ENCODE results near the gene LDLRAD3.
"Not testable (repeated sequence)": the region's sequence is repeated elsewhere in the genome, so short reads cannot be mapped to it uniquely, and the experiment has no call there.

The LDLRAD3 gene

GRCh38 chr11:35909511-35910265 is 34.2 kb upstream of the LDLRAD3 start:
- Histone ChIP-seq H4K20me1 (ENCODE audit: insufficient read depth, low read length) (no peaks in the 10 kb centered on the region), H3K36me3 (replicated peaks; ENCODE audit: low read depth, low read length) (no peaks in the 10 kb centered on the region), H2AFZ (ENCODE audit: low read depth, low read length) (no peak overlapping the region), H3K79me2 (ENCODE audit: low read length) (no peaks in the 10 kb centered on the region), H3K27me3 (ENCODE audit: low read depth, low read length) (peaks cover 6% of the 10 kb centered on the region; the same call in 1 of the 2 replicates), H3K4me3 (ENCODE audit: low read length) (no peak overlapping the region), H3K9me3 (ENCODE audit: insufficient read depth, low read length) (no peaks in the 10 kb centered on the region), H3K4me1 (ENCODE audit: low read length) (peaks cover 16% of the 10 kb centered on the region), H3K9ac (ENCODE audit: low read length) (no peak overlapping the region), H3K4me2 (ENCODE audit: low read length) (no peak overlapping the region), H3K27ac (ENCODE audit: low read length) (no peak overlapping the region)
- TF ChIP-seq EZH2phosphoT487 (IDR thresholded peaks at IDR 0.05; ENCODE audit: low read depth) (no peak), CTCF (IDR thresholded peaks at IDR 0.05; ENCODE audit: low read depth, low read length) (no peak)

GRCh38 chr11:35911013-35911412 is 32.8 kb upstream of the LDLRAD3 start:
- no peaks in the 10 kb centered on the region for H3K36me3 ChIP-seq (replicated peaks; ENCODE audit: low read depth, low read length)
- no peak overlapping the region for H3K4me3 ChIP-seq (ENCODE audit: low read length)
- H2AFZ ChIP-seq (ENCODE audit: low read depth, low read length): no peak overlapping the region
- H3K79me2 ChIP-seq (ENCODE audit: low read length): no peaks in the 10 kb centered on the region
- no peak overlapping the region for H3K27ac ChIP-seq (ENCODE audit: low read length)
- TF ChIP-seq EZH2phosphoT487 (IDR thresholded peaks at IDR 0.05; ENCODE audit: low read depth) (no peak), CTCF (IDR thresholded peaks at IDR 0.05; ENCODE audit: low read depth, low read length) (no peak)
- H3K4me2 ChIP-seq (ENCODE audit: low read length): no peak overlapping the region
- H3K27me3 ChIP-seq (ENCODE audit: low read depth, low read length): peaks cover 6% of the 10 kb centered on the region; the same call in 1 of the 2 replicates
- no peaks in the 10 kb centered on the region for H3K9me3 ChIP-seq (ENCODE audit: insufficient read depth, low read length)
- peaks cover 17% of the 10 kb centered on the region for H3K4me1 ChIP-seq (ENCODE audit: low read length)
- H4K20me1 ChIP-seq (ENCODE audit: insufficient read depth, low read length): no peaks in the 10 kb centered on the region
- no peak overlapping the region for H3K9ac ChIP-seq (ENCODE audit: low read length)

GRCh38 chr11:35911616-35912165 is 32.2 kb upstream of the LDLRAD3 start:
- Histone ChIP-seq H3K79me2 (ENCODE audit: low read length) (no peaks in the 10 kb centered on the region), H3K36me3 (replicated peaks; ENCODE audit: low read depth, low read length) (no peaks in the 10 kb centered on the region), H3K4me3 (ENCODE audit: low read length) (no peak overlapping the region), H3K9ac (ENCODE audit: low read length) (no peak overlapping the region), H4K20me1 (ENCODE audit: insufficient read depth, low read length) (no peaks in the 10 kb centered on the region), H3K4me1 (ENCODE audit: low read length) (peaks cover 21% of the 10 kb centered on the region), H2AFZ (ENCODE audit: low read depth, low read length) (no peak overlapping the region), H3K9me3 (ENCODE audit: insufficient read depth, low read length) (no peaks in the 10 kb centered on the region), H3K27ac (ENCODE audit: low read length) (no peak overlapping the region), H3K4me2 (ENCODE audit: low read length) (no peak overlapping the region), H3K27me3 (ENCODE audit: low read depth, low read length) (peaks cover 6% of the 10 kb centered on the region; the same call in 1 of the 2 replicates)
- TF ChIP-seq EZH2phosphoT487 (IDR thresholded peaks at IDR 0.05; ENCODE audit: low read depth): no peak
- no peak for TF ChIP-seq CTCF (IDR thresholded peaks at IDR 0.05; ENCODE audit: low read depth, low read length)

- peaks cover 22% of the 10 kb centered on the region for H3K4me1 ChIP-seq (ENCODE audit: low read length)
- H3K9me3 ChIP-seq (ENCODE audit: insufficient read depth, low read length); H3K27ac ChIP-seq (ENCODE audit: low read length): not testable (repeated sequence)
Measured at GRCh38 chr11:35912436-35912835, 31.4 kb upstream of the LDLRAD3 start.

More at GRCh38 chr11:35912436-35912835, 31.4 kb upstream of the LDLRAD3 start:
- H4K20me1 ChIP-seq (ENCODE audit: insufficient read depth, low read length); H3K36me3 ChIP-seq (replicated peaks; ENCODE audit: low read depth, low read length); H2AFZ ChIP-seq (ENCODE audit: low read depth, low read length); H3K9ac ChIP-seq (ENCODE audit: low read length); H3K4me3 ChIP-seq (ENCODE audit: low read length); H3K79me2 ChIP-seq (ENCODE audit: low read length); H3K4me2 ChIP-seq (ENCODE audit: low read length): not testable (repeated sequence)
- H3K27me3 ChIP-seq (ENCODE audit: low read depth, low read length): peaks cover 12% of the 10 kb centered on the region
